ENCODE results near the gene MET.
"Not testable (repeated sequence)": the region's sequence is repeated elsewhere in the genome, so short reads cannot be mapped to it uniquely, and the experiment has no call there.

Gene MET

GRCh38 chr7:116723959-116724529 is 52.0 kb downstream of the MET start:
- H3K36me3 Mint-ChIP-seq; H3K4me1 Mint-ChIP-seq (ENCODE audit: low read depth); H3K27ac Mint-ChIP-seq; H3K27me3 Mint-ChIP-seq; H3K4me3 Mint-ChIP-seq; H3K9me3 Mint-ChIP-seq (ENCODE audit: low read depth): not testable (repeated sequence)

DNA sequence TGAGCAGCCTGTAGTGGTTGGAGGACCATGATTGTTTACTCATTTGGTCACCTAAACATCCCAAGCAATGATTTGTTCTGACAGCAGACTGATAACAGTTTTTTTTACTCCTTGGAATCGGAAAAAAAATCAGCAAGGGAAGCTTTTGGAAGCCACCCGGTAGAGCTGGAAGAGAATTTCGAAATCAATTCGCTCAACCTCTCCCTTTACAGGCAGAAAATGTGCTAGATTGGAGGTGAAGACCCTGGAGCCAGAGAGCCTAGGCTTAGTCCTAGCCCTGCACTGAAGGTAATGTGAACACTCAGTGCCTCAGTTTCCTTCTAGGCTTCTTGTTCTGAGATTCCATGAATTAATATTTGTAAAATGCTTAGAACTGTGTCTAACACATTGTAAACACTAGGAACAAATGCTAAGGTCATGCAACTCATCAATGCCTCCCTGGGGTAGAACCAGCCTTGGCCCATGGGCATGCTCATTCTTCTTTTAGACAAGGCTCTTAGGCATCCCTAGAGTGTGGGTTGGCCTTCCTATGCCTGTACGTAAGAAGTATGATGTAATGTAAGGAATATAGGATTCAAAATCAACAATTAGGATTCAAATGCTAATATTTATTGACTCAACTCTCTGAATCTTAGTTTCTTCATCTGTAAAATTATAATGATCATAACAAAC is 52.7 kb downstream of the MET start:
- no peak overlapping the region for H3K27ac Mint-ChIP-seq
- H3K27me3 Mint-ChIP-seq, result peaks cover 4% of the 10 kb centered on the region
- no peaks in the 10 kb centered on the region for H3K36me3 Mint-ChIP-seq

DNA sequence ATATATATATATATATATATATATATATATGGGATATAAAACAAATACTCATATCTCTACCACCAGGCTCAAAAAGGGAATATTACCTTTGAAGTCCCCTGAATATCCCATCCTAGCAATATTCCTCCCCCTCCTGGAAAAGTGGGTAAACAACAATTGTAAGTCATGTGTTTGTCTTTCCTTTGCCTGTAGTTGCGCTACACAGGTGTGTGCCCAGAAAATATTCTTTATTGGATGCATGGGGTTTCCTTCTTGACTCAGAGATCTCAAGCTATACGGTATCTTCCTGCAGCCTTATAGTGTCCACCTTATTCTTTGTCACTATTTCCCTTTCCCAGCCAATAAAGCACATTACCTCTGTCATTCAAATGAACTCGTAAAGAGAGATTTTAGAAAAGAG is 54.2 kb downstream of the MET start:
- no peaks in the 10 kb centered on the region for H3K9me3 Mint-ChIP-seq (ENCODE audit: low read depth)
- H3K36me3 Mint-ChIP-seq, result no peaks in the 10 kb centered on the region
- H3K4me3 Mint-ChIP-seq, result no peak overlapping the region
- no peaks in the 10 kb centered on the region for H3K4me1 Mint-ChIP-seq (ENCODE audit: low read depth)
- no peak overlapping the region for H3K27ac Mint-ChIP-seq
- H3K27me3 Mint-ChIP-seq, result peaks cover 7% of the 10 kb centered on the region

More for the DNA sequence above, 52.7 kb downstream of the MET start:
- no peak overlapping the region for H3K4me3 Mint-ChIP-seq
- H3K4me1 Mint-ChIP-seq (ENCODE audit: low read depth), result no peaks in the 10 kb centered on the region
- H3K9me3 Mint-ChIP-seq (ENCODE audit: low read depth), result no peaks in the 10 kb centered on the region

DNA sequence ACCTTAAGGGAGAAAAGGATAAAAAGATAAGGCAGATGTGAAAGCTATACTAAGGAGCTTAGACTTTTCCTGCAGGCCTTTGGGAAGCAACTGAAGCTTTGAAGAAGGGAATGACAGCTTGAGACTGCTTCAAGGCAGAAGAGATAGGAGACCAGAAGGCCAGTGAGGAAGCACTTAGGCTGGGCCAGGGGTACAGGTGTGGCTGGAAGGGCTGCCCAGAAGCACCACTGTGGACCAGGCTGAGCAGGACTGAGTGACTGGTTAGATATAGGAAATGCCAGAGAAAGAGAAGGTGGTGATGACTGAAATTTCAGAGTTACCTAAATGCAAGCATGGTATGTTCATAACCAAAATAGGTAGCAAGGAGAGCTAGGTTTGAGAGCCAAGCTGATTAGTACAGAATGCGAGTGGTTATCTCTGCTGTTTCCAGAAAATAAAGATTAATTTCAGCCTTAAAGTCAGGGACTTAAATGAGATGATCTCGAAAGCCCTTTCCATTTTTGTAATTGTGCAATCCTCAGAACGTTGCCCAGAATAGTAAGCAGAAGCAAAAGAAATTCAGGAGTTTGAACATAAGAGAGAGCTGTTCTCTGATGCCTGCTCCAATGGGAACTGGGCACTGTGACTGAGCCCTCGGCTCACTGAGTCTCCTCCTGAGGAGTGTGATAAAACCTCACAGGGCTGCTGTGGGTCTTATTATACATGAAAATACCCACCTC is 54.9 kb downstream of the MET start:
- Mint-ChIP-seq H3K4me3 (no peak overlapping the region), H3K4me1 (ENCODE audit: low read depth) (no peaks in the 10 kb centered on the region), H3K36me3 (no peaks in the 10 kb centered on the region), H3K9me3 (ENCODE audit: low read depth) (no peaks in the 10 kb centered on the region), H3K27me3 (peaks cover 7% of the 10 kb centered on the region), H3K27ac (no peak overlapping the region)

DNA sequence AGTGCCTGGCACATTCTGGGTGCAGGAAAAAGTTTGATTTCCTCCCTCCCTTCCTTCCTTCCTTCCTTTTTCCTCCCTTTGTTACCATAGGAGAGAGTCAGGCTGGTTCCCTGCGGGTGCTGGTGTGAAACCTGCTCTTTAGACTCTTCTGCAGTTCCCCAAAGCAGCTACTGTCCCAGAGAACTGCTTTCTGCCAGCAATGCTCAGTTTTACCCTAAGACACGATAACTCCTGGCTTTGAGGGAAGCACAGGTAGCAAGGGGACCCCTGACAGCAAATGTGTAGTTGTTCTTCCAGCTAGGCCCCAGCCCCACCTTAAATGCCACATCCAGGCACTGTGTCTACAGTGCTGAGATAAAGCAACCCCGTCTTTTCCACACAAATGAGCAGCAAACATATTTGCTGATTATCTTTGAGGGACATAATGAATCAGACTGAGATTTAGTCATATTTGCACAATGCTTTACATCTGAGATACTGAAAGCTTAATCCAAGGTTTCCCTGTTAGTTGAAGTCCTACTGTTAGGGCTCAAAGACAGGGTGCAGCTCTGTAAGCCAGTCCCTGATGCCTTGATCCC is 55.5 kb downstream of the MET start:
- Mint-ChIP-seq H3K27ac (no peak overlapping the region), H3K4me1 (ENCODE audit: low read depth) (no peaks in the 10 kb centered on the region), H3K4me3 (no peak overlapping the region), H3K36me3 (no peaks in the 10 kb centered on the region), H3K9me3 (ENCODE audit: low read depth) (no peaks in the 10 kb centered on the region), H3K27me3 (peaks cover 7% of the 10 kb centered on the region)

DNA sequence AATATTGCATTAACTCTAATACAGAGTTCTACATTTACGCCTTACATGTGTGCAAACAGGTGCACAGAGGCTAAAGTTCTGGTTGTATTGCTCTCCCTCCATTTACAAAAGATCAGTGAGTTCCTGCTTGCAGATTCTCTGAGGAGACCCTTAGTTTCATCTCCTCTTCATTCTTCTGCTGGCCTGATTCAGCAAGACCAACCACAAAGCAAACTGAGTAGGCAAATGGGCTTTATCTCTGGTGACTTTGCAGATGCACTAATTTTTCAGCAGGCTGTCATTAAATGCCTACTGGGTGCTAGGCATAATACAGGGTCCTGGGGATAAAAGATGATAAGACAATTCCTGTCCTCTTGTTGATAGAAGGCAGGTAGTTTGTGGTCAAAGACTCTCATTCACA is 56.4 kb downstream of the MET start:
- no peaks in the 10 kb centered on the region for H3K9me3 Mint-ChIP-seq (ENCODE audit: low read depth)
- no peaks in the 10 kb centered on the region for H3K4me1 Mint-ChIP-seq (ENCODE audit: low read depth)
- H3K4me3 Mint-ChIP-seq, result no peak overlapping the region
- H3K36me3 Mint-ChIP-seq, result no peaks in the 10 kb centered on the region
- H3K27ac Mint-ChIP-seq, result no peak overlapping the region
- H3K27me3 Mint-ChIP-seq, result peaks cover 7% of the 10 kb centered on the region

DNA sequence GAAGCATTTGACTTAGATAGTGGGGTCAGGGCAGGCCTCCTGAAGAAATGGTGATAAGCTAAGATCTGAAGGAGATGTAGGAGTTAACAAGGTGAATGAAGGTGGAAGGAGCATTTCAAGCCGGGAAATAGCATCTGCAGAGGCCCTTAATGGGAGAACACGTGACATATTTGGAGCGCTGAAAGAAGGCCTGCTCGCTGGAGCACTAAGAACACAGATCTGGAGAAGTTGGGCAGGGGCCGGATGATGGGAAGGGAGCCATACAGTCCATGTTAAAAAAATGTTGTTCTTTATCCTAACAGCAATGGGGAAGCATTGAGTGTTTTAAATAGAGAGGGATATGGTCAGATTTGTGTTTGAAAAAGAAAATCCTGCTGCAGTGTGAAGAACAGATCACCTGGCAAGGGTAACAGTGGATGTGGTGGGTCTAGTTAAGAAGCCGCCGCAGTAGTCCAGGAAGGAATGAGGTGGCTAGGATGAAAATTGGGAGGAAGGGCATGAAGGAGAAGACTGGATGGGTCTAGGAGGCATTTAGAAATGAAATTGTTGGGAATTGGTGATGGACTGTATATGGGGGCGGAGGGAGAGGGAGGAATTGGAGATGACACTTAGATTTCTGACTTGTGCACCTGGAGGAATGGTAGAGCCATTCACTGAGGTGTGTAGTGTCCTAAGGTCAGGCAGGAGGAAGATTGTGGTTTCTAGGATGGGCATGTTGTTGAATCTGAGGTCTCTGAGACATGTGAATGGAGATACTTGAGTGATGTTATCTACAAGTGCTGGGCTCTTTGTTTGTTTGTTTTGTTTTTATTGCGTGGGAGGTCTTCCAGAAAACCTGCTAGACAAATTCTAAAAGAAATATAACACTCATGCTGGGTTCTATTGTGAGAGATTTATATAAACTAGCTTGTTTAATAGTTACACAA is 58.4 kb downstream of the MET start:
- Mint-ChIP-seq H3K4me3 (no peak overlapping the region), H3K27me3 (peaks cover 6% of the 10 kb centered on the region), H3K36me3 (no peaks in the 10 kb centered on the region), H3K27ac (no peak overlapping the region), H3K4me1 (ENCODE audit: low read depth) (no peaks in the 10 kb centered on the region), H3K9me3 (ENCODE audit: low read depth) (no peaks in the 10 kb centered on the region)

DNA sequence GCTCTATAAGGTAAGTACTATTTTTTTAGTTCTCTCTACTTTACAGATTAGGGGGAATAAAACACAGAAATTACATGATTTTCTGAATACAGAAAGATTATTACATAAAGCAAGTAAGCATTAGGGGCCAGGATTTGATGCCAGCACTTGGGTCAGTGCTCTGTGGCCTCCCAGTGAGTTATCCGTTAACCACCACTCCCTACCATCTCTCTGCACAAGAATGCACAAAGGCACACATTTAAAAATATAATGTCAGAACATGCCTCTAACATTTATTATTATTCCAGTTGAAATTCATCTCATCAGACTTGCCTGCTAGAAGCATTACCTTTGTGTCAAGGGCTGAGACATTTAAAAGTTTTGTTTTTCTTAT is 59.0 kb downstream of the MET start:
- no peaks in the 10 kb centered on the region for H3K36me3 Mint-ChIP-seq
- H3K4me1 Mint-ChIP-seq (ENCODE audit: low read depth), result no peaks in the 10 kb centered on the region
- no peaks in the 10 kb centered on the region for H3K9me3 Mint-ChIP-seq (ENCODE audit: low read depth)
- peaks cover 6% of the 10 kb centered on the region for H3K27me3 Mint-ChIP-seq
- H3K4me3 Mint-ChIP-seq, result no peak overlapping the region
- H3K27ac Mint-ChIP-seq, result no peak overlapping the region

DNA sequence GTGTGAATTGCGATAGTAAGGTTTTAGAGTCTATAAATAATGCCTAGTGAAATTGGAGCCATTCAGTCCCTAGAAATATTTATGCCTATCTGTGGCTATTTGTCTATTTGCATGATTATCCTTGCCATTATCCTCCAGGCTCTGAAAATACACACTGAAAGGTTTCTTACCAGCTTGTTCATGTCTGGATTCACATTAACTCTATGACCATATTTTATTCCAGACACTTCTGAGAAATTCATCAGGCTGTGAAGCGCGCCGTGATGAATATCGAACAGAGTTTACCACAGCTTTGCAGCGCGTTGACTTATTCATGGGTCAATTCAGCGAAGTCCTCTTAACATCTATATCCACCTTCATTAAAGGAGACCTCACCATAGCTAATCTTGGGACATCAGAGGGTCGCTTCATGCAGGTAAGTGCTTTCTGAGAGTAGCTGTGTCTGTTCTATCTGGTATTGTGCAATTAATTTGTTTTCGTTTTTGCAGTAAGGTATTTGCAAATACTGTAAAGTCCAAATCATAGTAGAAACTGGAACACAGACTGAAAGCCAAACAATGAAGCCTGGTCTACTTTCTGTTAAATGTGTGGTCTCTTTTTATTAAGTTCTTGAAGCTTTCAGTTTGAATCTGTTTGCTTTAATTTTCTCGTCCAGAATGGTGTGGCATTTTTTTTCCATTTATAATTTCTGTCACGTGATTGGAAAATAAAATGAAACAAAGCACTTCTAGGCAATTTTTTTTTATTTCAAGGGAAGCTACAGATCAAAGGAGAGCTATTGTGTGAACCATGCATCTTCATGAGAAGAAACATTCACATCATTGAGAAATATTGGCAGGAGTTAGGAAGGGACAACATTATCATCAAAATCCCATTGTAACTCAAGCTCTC is 59.7 kb downstream of the MET start:
- no peaks in the 10 kb centered on the region for H3K36me3 Mint-ChIP-seq
- peaks cover 6% of the 10 kb centered on the region for H3K27me3 Mint-ChIP-seq
- no peaks in the 10 kb centered on the region for H3K9me3 Mint-ChIP-seq (ENCODE audit: low read depth)
- H3K4me1 Mint-ChIP-seq (ENCODE audit: low read depth), result no peaks in the 10 kb centered on the region
- H3K27ac Mint-ChIP-seq, result no peak overlapping the region
- no peak overlapping the region for H3K4me3 Mint-ChIP-seq

DNA sequence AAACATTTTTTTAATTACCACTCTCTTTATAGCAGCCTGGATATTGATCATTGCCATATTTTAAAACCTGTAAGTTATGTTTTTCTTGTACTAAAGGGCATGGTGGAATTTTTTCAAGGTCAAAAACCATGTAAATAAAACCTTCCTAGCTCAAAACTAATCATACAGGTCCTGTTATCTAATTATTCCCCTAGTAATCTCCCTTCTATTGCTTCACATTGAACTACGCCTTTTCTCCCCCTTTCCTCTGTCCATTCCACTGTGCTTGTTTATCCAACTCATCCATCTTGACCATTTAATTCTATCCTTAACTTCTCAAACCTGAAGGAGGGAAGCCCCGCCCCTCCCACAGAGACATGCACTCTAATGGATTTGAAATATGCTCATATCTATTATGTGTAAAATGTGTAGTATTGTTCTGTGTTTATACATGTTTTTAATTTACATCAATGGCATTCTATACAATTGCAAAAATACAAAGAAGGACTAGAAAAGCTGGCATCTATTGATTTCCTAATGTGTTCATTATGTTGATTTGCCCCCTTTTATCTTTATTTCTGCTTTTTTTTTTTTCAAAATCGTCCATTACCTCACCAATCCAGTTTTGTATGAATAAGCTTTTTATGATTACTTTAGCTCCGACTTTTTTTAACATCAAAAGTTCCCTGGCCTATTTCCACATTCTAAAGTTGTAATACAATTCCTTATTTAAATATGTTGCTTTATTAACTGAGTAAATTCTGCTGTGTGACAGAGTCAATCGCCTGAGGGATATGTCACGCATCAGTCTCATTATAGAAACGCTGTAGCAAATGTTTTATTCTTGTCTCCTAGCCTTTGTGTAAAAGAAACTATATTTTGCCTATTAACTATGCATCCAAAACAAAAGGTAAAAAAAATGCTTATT is 61.0 kb downstream of the MET start:
- H3K4me3 Mint-ChIP-seq, result no peak overlapping the region
- H3K9me3 Mint-ChIP-seq (ENCODE audit: low read depth), result no peaks in the 10 kb centered on the region
- H3K36me3 Mint-ChIP-seq, result no peaks in the 10 kb centered on the region
- no peaks in the 10 kb centered on the region for H3K4me1 Mint-ChIP-seq (ENCODE audit: low read depth)
- no peak overlapping the region for H3K27ac Mint-ChIP-seq
- peaks cover 6% of the 10 kb centered on the region for H3K27me3 Mint-ChIP-seq

GRCh38 chr7:116733924-116734580 is 62.1 kb downstream of the MET start:
- Mint-ChIP-seq H3K27me3 (peaks cover 4% of the 10 kb centered on the region), H3K36me3 (no peaks in the 10 kb centered on the region), H3K9me3 (ENCODE audit: low read depth) (no peaks in the 10 kb centered on the region), H3K27ac (no peak overlapping the region), H3K4me1 (ENCODE audit: low read depth) (no peaks in the 10 kb centered on the region), H3K4me3 (no peak overlapping the region)

- H3K4me3 Mint-ChIP-seq, result no peak overlapping the region
- no peaks in the 10 kb centered on the region for H3K36me3 Mint-ChIP-seq
- no peaks in the 10 kb centered on the region for H3K4me1 Mint-ChIP-seq (ENCODE audit: low read depth)
- no peaks in the 10 kb centered on the region for H3K9me3 Mint-ChIP-seq (ENCODE audit: low read depth)
- H3K27ac Mint-ChIP-seq, result no peak overlapping the region
- peaks cover 4% of the 10 kb centered on the region for H3K27me3 Mint-ChIP-seq
Measured at GRCh38 chr7:116734710-116735109, 62.7 kb downstream of the MET start.

Data from activated naive CD8-positive, alpha-beta T cell (primary cell).